HG03060 (cell line): ENCODE measurements around the gene FOXP1.

Experiments used
- ATAC-seq: cut with Tn5 transposase; IDR thresholded peaks from one replicate; pipeline ENCODE4 v1.9.1; 2021; ENCODE audit warnings: low read depth, moderate number of reproducible peaks; ENCODE audit not compliant: unreplicated experiment

The FOXP1 gene

DNA sequence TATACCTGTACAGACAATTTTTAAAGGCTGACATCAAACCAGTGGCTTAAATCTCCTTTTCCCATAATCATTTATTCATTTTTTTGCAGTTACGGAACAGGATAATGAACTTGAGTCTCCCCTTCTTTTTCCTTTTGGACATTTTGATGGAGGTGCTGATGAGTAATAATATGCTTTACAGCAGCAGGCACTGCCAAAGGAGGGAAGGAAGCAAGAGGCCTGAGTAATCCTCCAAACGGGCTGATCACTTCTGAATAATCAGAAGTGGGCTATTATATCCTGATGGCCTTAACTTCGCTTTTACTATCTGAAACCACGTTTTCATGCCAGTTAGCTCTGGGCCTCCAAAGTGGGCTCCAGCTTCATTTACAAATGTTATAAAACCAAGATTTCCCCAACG lies 527.2 kb downstream of the FOXP1 start:
- ATAC-seq = no peak

- no peak for ATAC-seq
Observed at GRCh38 chr3:71055257-71056001, 528.1 kb downstream of the FOXP1 start.

GRCh38 chr3:71054312-71054711 lies 529.2 kb downstream of the FOXP1 start:
- ATAC-seq = no peak

- no peak for ATAC-seq
Observed at GRCh38 chr3:71053495-71053894, 530.0 kb downstream of the FOXP1 start.

DNA sequence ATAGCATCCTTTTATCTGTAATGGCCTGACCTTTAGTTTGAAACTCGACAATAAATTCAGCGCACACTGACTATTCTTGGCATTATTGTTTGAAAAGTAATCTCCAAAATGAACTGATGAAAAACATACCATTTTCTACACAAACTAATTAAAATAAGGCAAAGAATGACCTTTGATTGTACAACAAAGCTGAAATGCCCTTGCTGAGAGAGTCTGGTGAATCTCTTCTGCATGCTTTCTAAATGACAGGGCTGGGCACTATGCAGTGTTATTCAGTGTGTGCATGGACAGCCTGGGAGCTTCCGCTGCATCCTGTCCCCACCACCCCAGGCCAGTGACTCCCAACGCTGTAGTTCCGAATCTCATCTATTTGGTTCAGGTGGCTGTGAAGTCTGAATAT lies 530.8 kb downstream of the FOXP1 start:
- no peak for ATAC-seq

DNA sequence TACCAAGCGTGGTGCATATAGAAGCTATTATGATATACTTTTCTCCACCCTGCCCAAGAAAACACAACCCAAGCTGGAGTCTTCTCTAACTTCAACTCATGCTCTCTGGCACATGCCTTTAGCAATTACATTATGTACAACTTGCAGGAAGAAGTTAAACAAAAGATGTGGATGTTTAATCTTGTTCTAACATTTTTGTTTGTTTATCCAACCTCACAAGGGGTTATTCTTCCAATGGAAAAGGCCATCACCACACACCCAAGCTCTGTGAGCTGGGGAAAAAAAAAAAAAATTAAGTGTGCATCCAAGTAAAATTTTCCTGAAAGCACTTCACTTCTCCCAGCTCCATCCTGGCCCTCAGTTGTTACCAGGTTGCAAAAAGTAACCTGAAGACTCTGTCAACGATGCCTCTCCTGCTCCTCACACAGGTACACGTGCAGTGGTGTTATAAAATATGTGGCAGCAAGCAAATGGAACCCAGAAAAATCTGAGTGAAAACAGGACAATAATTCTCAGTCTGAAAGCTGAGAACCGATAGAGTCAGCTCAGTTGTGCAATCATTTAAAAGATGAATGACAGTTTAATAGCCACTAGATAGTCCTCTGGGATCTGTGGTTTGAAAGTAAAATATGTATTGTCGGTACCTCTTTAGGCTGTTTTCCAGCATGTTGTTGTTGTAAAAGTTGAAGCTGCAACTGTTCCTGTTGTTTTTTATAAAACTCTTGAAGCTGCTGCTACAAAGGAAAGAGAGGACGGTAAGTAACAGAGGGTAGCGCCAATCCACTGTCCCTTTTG lies 531.4 kb downstream of the FOXP1 start:
- no peak for ATAC-seq

- no peak for ATAC-seq
Observed at GRCh38 chr3:71051259-71051595, 532.3 kb downstream of the FOXP1 start.

GRCh38 chr3:71050538-71051258 lies 532.8 kb downstream of the FOXP1 start:
- ATAC-seq = no peak

GRCh38 chr3:71050166-71050537 lies 533.4 kb downstream of the FOXP1 start:
- ATAC-seq = no peak

DNA sequence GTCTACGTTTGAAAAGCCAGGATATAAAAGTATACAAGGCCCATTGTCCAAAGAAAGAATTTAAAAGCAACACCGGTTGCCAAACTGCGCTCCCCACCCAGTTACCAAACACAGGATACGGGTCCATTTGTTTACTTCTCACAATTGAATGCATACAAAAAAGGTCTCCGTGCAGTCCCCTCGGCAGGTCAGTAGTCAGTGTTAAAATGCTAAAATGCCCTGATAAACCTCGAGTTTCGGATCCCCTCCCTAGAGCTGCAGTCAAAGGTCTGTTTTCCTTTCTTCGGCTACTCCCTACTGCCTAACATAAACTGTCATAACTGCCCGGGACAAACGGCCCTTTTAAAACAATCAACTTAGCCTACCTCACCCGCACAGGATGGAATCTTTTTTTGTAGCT lies 534.6 kb downstream of the FOXP1 start:
- ATAC-seq = no peak

DNA sequence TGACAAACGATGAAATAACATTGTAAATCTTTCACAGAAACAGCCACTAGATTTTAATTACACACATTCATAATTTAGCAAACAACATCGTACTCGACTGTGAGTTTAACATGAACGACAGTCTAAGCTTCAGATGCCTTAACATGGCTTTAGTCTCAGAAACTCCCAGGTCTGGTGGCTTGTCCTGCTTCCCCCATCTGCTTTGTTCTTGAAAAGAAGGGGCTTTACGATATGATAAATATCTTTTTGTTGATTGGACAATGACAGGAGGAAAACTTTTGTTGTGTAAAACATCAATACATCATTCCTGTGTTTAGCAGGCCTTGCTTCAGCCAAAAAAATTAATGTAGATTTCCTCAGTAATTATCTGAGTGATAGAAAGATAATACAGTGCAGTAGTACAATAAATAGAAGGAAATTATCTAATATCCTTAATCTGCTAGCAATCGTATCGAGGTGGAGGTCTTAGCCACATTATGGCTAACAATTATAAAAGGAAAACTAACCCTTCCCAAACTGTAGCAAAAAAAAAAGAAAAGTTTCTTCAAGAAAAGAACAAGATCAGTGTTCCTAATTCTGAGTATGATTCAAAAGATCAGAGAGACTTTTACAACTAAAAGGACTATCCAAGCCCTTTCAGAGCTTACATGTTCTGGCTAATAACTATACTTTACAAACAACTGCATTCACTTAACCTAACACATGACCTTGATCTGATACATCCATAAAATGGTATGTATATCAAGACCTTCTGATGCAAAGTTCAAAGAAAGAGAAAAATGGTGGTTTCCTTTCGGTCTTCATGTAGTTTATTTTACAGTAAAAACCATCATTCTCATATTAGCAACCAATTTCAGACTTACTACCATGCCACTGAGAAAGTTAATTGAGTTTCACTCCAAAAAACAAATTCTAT lies 535.7 kb downstream of the FOXP1 start:
- ATAC-seq = no peak

- ATAC-seq = no peak
Observed at GRCh38 chr3:71046791-71047190, 536.7 kb downstream of the FOXP1 start.

DNA sequence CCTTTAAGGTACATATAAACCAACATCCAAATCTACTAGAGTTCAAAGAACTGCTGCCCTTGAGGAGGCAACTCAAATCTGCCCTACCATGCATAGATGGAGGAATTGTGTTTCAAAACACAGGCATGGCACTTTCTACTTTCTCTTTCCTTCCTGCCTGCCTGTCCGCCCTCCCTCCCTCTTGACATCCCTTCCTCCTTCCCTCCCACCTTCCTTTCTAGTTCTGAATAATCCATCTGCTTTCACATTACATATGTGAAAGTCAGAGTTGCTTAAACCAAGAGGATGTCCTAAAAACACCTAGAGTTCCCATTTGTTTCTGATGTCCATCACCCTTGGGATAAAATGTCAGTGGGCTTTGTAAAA lies 537.6 kb downstream of the FOXP1 start:
- no peak for ATAC-seq

DNA sequence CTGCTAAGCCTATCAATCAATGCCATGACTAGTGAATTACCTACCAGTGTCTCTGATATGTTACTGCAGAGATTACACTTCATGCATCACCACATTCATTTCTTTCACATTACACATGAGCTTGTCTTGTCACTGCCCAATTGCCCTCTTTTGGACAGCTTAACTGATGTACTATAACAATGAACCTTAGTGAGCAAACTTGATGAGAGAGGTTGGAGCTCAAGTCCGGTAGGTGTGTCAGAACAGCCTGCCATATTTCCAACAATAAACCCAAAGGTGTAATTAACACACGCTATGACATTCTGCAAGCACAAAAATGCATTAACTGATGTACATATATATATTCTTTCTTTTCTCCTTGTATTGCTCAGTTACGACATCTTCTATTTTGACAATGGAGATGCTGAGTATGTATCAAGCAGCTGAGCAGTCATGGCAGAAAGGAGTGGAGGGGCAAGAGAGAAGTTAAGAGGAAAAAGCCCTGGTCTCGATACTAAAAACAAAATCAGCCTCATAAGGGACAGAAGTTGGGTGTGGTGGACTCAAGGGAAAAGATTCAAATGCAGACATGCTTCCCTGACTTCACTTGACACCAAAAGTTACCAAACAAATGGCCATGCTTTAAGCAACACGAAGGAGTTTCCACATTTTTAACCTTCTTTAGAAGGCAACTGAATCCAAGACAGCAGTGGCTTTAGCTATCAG lies 538.2 kb downstream of the FOXP1 start:
- ATAC-seq = no peak

GRCh38 chr3:71042759-71043158 lies 540.8 kb downstream of the FOXP1 start:
- no peak for ATAC-seq

DNA sequence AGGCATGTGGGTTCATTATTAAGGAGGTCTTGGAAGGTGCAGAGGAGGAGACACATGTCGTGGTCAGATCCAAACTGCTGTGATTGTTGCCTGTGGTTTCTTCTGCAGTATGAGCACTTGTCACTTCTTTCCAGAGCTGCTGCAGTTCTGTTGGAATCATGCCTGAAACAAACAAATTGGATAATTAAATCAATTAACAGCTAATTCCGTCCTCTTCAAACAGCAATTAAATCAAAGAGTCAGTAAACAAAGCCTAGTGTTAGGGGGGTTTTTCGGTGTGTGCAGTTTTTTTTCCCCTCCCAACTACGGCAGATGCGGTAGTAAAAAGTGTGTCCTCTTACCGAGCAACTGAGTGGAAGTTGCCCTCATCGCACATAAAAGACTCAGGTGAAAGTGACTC lies 542.2 kb downstream of the FOXP1 start:
- no peak for ATAC-seq

DNA sequence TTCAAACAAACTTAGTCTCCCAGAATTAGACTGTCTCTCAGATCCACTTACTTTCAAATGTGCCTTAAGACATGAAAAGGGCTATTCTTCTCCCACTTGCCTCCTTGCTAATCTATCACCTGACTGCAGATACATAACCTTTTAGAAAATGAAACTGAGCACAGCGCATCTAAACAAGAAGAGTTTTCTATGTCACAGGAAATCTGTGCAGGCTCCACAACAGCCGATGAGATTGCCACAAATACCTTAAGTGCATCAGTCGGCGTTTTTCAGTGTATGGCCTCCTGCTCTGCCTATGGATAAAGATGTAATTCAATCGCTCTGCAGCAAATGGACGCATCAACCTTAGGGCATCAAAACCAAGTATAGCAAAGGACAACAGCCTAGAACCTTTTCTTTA lies 544.2 kb downstream of the FOXP1 start:
- ATAC-seq = no peak

GRCh38 chr3:71037775-71038174 lies 545.8 kb downstream of the FOXP1 start:
- no peak for ATAC-seq

DNA sequence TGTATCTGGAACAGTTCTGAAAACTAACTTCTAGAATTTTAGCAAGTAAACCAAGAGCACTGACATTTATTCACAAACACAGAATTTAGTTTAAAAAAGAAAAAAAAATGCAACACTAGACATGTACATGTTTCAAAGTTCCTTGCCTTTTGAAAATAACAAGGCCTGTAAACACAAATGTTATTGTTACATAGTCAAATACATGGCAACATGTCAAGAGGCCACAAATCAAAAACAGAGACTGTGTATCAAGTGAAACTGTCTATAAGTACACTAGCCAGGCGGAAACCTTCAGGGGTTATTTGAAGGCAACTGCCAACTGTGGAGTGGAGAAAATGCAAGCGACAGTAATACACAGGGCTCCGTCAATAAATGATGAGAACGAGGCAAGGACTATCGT lies 547.6 kb downstream of the FOXP1 start:
- ATAC-seq = no peak

DNA sequence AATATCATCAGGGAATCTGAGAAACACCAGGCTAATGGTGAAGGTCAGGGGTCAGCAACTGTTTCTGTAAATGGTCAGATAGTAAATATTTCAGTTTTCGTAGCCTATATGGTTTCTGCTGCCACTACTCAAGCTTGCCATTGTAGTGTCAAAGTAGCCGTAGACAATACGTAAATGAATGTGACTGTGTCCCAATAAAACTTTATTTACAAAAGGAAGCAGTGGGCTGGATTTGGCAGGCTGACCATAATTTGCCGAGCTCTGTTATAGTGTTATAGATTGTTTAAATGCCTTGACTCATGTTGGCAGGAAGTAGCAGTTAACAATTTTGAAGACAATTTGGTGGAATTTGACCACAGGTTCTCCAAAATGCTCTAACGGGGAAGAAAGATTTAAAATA lies 548.2 kb downstream of the FOXP1 start:
- ATAC-seq = no peak
